SK-N-SH treated with all-trans-retinoic acid at 6 μM for 48 hours (cell line): ENCODE data around the gene FAM20C.

Source experiments
- GLIS3 ChIP-seq: fragments of 250-450 bp; sonication (Bioruptor Pico); IDR thresholded peaks from 2 replicates; pipeline ENCODE4 v1.5.0; 2020; ENCODE audit warnings: mild to moderate bottlenecking, moderate library complexity
- OSR1 ChIP-seq: fragments of 250-450 bp; sonication (Bioruptor Pico); IDR thresholded peaks from 2 replicates; pipeline ENCODE4 v1.8.0; 2022; ENCODE audit warnings: moderate library complexity, mild to moderate bottlenecking, inconsistent platforms
- PATZ1 ChIP-seq: fragments of 250-450 bp; sonication (Bioruptor Pico); IDR thresholded peaks from 2 replicates; pipeline ENCODE4 v1.8.0; 2020; ENCODE audit warnings: mild to moderate bottlenecking, moderate library complexity, borderline replicate concordance
- TCF4 ChIP-seq: fragments of 250-450 bp; sonication (Bioruptor Pico); IDR thresholded peaks from 2 replicates; pipeline ENCODE4 v1.8.0; 2021; ENCODE audit warnings: mild to moderate bottlenecking, moderate library complexity, borderline replicate concordance
- TOX ChIP-seq: fragments of 250-450 bp; sonication (Bioruptor Pico); IDR thresholded peaks from 2 replicates; pipeline ENCODE4 v1.8.0; 2021; ENCODE audit warnings: mild to moderate bottlenecking, moderate library complexity, borderline replicate concordance

DNA sequence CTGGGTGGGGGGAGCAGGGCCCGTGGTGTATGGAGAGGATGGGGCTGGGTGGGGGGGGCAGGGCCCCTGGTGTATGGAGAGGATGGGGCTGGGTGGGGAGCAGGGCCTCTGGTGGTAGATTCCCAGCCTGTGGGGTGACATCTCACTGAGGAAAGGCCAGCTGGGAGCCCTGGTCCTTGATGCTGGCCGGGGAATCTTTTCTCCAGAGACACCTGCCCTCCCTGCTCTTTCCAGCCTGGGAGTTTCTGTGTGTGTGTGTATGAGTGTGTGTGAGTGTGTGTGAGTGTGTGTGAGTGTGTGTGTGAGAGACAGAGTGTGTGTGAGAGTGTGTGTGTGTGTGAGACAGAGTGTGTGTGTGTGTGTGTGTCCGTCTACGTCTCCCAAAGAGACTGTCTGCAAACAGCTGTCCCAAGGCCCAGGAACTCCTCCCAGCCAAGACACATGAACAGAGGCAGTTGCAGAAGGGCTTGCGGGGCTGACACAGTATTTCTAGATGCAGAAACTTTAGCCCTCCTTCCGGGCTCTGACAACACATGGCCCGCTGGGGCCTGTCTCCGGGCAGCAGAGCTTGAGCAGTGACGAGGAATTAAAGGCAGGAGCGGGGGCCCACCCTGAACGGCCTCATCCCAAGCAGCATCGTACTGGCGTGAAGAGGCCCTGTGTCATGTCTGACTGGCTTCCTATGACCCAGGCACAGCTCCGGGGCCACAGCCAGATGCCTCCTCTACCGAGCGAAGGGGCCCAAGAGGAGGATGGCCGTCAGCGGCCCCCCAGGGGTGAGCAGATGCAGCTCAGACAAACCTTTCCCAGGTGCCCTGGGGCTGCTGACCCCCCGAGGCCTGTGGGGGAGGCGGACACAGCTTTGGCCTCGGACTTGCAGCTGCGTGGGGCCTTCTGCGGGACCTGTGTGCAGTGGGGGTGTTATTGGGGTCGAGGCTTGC lies 24.3 kb downstream of the FAM20C start:
- TF ChIP-seq OSR1 (CRISPR knock-in tag) (no peak), GLIS3 (CRISPR knock-in tag) (no peak), TOX (no peak), PATZ1 (no peak), TCF4 (CRISPR knock-in tag) (no peak)
